PC-9 (cell line): ENCODE results near the gene DIPK1B.

Experiments used
- EZH2 ChIP-seq: fragments of 200-600 bp; sonication (generic); IDR thresholded peaks from 2 replicates; pipeline ENCODE4 v1.8.0; 2017; ENCODE audit warnings: antibody characterized with exemption, low read depth
- TF ChIP-seq, protein P1 (sequence below): fragments of 200-600 bp; sonication (generic); conservative IDR thresholded peaks from 2 replicates; pipeline ENCODE4 v1.6.1; 2017; ENCODE audit warnings: mixed run types, antibody characterized with exemption, mild to moderate bottlenecking, moderate library complexity

DNA sequence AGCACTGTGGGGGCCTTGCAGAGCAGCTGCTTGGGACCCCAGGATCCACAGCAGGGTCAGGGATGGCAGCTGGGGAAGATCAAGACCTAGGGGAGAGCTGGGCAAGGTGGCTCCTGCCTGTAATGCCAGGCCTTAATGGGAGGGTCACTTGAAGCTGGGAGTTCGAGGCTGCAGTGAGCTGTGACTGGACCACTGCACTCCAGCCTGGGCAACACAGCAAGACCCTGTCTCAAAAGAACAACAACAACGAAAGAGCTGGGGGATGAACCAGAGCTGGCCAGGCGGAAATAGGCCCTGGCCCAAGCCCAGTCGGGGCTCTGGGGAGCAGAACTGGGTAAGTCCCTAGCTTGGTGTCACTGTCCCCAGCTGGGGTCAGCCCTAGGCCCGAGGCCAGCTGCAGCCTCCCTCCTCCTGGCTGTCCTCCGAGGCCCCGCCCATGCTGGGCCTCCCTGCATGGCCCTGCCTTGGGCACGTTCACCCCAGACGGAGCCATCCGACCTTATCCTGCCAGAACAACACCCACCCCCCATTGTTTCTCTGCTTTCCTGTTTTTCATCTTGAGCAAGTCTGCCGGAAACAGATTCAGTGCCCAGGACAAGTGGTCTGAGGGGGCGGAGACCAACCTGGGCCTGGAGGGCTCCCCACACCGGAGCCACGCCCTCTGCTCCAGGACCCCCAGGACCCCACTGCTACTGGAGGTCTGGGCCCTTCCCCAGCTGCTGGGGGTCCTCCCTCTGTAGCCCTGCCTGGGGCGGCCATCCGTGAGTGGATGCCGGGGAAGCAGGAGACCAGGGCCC, 1.9 kb downstream of the DIPK1B start:
- TF ChIP-seq, protein P1, sequence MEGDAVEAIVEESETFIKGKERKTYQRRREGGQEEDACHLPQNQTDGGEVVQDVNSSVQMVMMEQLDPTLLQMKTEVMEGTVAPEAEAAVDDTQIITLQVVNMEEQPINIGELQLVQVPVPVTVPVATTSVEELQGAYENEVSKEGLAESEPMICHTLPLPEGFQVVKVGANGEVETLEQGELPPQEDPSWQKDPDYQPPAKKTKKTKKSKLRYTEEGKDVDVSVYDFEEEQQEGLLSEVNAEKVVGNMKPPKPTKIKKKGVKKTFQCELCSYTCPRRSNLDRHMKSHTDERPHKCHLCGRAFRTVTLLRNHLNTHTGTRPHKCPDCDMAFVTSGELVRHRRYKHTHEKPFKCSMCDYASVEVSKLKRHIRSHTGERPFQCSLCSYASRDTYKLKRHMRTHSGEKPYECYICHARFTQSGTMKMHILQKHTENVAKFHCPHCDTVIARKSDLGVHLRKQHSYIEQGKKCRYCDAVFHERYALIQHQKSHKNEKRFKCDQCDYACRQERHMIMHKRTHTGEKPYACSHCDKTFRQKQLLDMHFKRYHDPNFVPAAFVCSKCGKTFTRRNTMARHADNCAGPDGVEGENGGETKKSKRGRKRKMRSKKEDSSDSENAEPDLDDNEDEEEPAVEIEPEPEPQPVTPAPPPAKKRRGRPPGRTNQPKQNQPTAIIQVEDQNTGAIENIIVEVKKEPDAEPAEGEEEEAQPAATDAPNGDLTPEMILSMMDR, result no peak
- TF ChIP-seq EZH2, result no peak
